Astrocyte of the hippocampus (primary cell): ENCODE measurements around the gene KLHL1.
A peak's percentile ranks its signal among the peaks of the same experiment; 100 is the strongest.

Experiments used
- DNase-seq: peaks from one replicate; pipeline ENCODE4 v3.0.0; 2011; ENCODE audit warnings: low read depth, low spot score

KLHL1 gene

GRCh38 chr13:69872321-69873047, 235.8 kb downstream of the KLHL1 start:
- DNase-seq, result no peak

- peak; percentile 2 for DNase-seq
These were observed 241.7 kb downstream of the KLHL1 start for GRCh38 chr13:69866555-69866954.

GRCh38 chr13:69857183-69857821, 250.9 kb downstream of the KLHL1 start:
- DNase-seq, result peak; percentile 64

- DNase-seq, result peak; percentile 34
These were observed 251.9 kb downstream of the KLHL1 start for GRCh38 chr13:69856331-69856730.

GRCh38 chr13:69828527-69828926, 279.7 kb downstream of the KLHL1 start:
- DNase-seq, result no peak

- no peak for DNase-seq
These were observed 288.1 kb downstream of the KLHL1 start for GRCh38 chr13:69820180-69820579.

GRCh38 chr13:69817333-69817869, 290.9 kb downstream of the KLHL1 start:
- no peak for DNase-seq

GRCh38 chr13:69809152-69809551, 299.1 kb downstream of the KLHL1 start:
- DNase-seq, result no peak

GRCh38 chr13:69796256-69796655, 312.0 kb downstream of the KLHL1 start:
- DNase-seq, result no peak

- peak; percentile 2 for DNase-seq
These were observed 314.3 kb downstream of the KLHL1 start for GRCh38 chr13:69793783-69794453.

GRCh38 chr13:69776937-69777336, 331.3 kb downstream of the KLHL1 start:
- DNase-seq, result no peak

- DNase-seq, result no peak
These were observed 338.6 kb downstream of the KLHL1 start for GRCh38 chr13:69769608-69770007.

GRCh38 chr13:69761581-69761980, 346.7 kb downstream of the KLHL1 start:
- no peak for DNase-seq

GRCh38 chr13:69755101-69755500, 353.2 kb downstream of the KLHL1 start:
- no peak for DNase-seq

GRCh38 chr13:69751259-69751658, 357.0 kb downstream of the KLHL1 start:
- DNase-seq, result no peak

GRCh38 chr13:69737129-69737935, 370.9 kb downstream of the KLHL1 start:
- DNase-seq, result no peak

- DNase-seq, result no peak
These were observed 386.6 kb downstream of the KLHL1 start for GRCh38 chr13:69721631-69722030.

- DNase-seq, result no peak
These were observed 387.8 kb downstream of the KLHL1 start for GRCh38 chr13:69720278-69720983.

- no peak for DNase-seq
These were observed 401.4 kb downstream of the KLHL1 start for GRCh38 chr13:69706807-69707206.

- DNase-seq, result peak; percentile 54
These were observed 403.9 kb downstream of the KLHL1 start for GRCh38 chr13:69704311-69704710.

GRCh38 chr13:69690999-69691398, 417.3 kb downstream of the KLHL1 start:
- no peak for DNase-seq
